K562 (cell line): ENCODE measurements around the gene BROX. TPM values are rescaled to one million over a fixed set of nuclear protein-coding genes. Genes with fewer than 3 reads are reported as not detected.

ENCODE experiments used
- ARID1B ChIP-seq: fragments of 450-650 bp; IDR thresholded peaks from 2 replicates; pipeline ENCODE4 v1.6.1; 2016; ENCODE audit warnings: antibody characterized with exemption, mild to moderate bottlenecking, inconsistent platforms
- BCLAF1 ChIP-seq, 2 experiments: fragments of 450-650 bp in 1 of 2; IDR thresholded peaks; 2 replicates each; pipeline ENCODE4 v1.6.1; 2011 to 2017; ENCODE audit warnings: low read depth in 2 of 2, antibody characterized with exemption in 1 of 2, borderline replicate concordance in 1 of 2, low read length in 1 of 2, mild to moderate bottlenecking in 1 of 2, mixed read lengths in 1 of 2; ENCODE audit not compliant: control insufficient read depth in 1 of 2
- CTCF ChIP-seq, 3 experiments: IDR thresholded peaks in 2 of 3; conservative IDR thresholded peaks in 1 of 3; 2 replicates each; pipeline ENCODE4 v1.5.1; 2011 to 2012; ENCODE audit warnings: low read length in 3 of 3, mild to moderate bottlenecking in 3 of 3, control low read depth in 2 of 3, improper control_type of control experiment in 1 of 3, inconsistent platforms in 1 of 3, low read depth in 1 of 3, mixed read lengths in 1 of 3, moderate library complexity in 1 of 3; ENCODE audit not compliant: insufficient read depth in 2 of 3
- FOXA3 ChIP-seq, 2 experiments: fragments of 450-650 bp in 1 of 2; sonication (generic) in 1 of 2; formaldehyde crosslinking; IDR thresholded peaks in 1 of 2; conservative IDR thresholded peaks in 1 of 2; 2 replicates each; pipeline versions ENCODE4 v1.4.0 to v1.8.0; 2020 to 2022; ENCODE audit warnings: mild to moderate bottlenecking in 2 of 2, missing genetic modification reagents in 1 of 2
- HEY1 ChIP-seq: fragments of 250-450 bp; sonication (Bioruptor Pico); IDR thresholded peaks from 2 replicates; pipeline ENCODE4 v1.5.0; 2020; ENCODE audit warnings: mild to moderate bottlenecking, moderate library complexity, borderline replicate concordance
- KLF10 ChIP-seq: fragments of 250-450 bp; sonication (Bioruptor Pico); IDR thresholded peaks from 2 replicates; pipeline ENCODE4 v1.6.1; 2021; ENCODE audit warnings: matching md5 sums
- MAFF ChIP-seq: IDR thresholded peaks from 2 replicates; pipeline ENCODE4 v1.6.1; 2012; ENCODE audit warnings: low read length, improper control_type of control experiment
- MLX ChIP-seq, 2 experiments: fragments of 450-650 bp in 1 of 2; sonication (generic) in 1 of 2; formaldehyde crosslinking; conservative IDR thresholded peaks; 2 replicates each; pipeline versions ENCODE4 v1.4.0 to v1.8.1; 2020 to 2022; ENCODE audit warnings: mild to moderate bottlenecking in 1 of 2, missing genetic modification reagents in 1 of 2
- STAG1 ChIP-seq: sonication (generic); formaldehyde crosslinking; IDR thresholded peaks from 2 replicates; pipeline ENCODE4 v1.5.0; 2020; ENCODE audit warnings: missing genetic modification reagents, borderline replicate concordance
- TBP ChIP-seq: optimal IDR thresholded peaks from 2 replicates; pipeline ENCODE3; 2011; ENCODE audit warnings: low read depth, low read length, improper control_type of control experiment
- ZBTB7A ChIP-seq: IDR thresholded peaks from 2 replicates; pipeline ENCODE4 v1.6.1; 2011; ENCODE audit warnings: low read depth, mild to moderate bottlenecking, low read length, moderate library complexity, borderline replicate concordance; ENCODE audit not compliant: control insufficient read depth
- ZFPM2 ChIP-seq: fragments of 250-450 bp; sonication (Bioruptor Pico); IDR thresholded peaks from 2 replicates; pipeline ENCODE4 v1.5.1; 2022; ENCODE audit warnings: mild to moderate bottlenecking
- ZMIZ1 ChIP-seq, 2 experiments: fragments of 150-350 bp in 1 of 2; IDR thresholded peaks; 2 replicates each; pipeline ENCODE4 v1.6.1; 2012 to 2016; ENCODE audit warnings: low read depth in 2 of 2, low read length in 2 of 2, mild to moderate bottlenecking in 1 of 2, moderate library complexity in 1 of 2
- ZNF511 ChIP-seq: sonication (generic); formaldehyde crosslinking; IDR thresholded peaks from 2 replicates; pipeline ENCODE4 v1.8.0; 2022; ENCODE audit warnings: mild to moderate bottlenecking, missing genetic modification reagents
- polyA plus RNA-seq, 8 experiments: library from polyadenylated mRNA; depleted of rRNA in 4 of 8; stranded (reverse) in 5 of 8; unstranded in 3 of 8; fragments of >200 nt; fragmentation: Nextera tagmentation in 2 of 8; fragmentation: Illumina TruSeq in 1 of 8; extraction: Ambion mirVana in 2 of 8; extraction: Trizol in 1 of 8; gene quantifications; 2 replicates each; pipeline versions ENCODE4 v1.2.1 to v1.2.3, GENCODE V29; 2011 to 2014; ENCODE audit warnings: inconsistent platforms in 1 of 8, missing spikeins in 1 of 8
- total RNA-seq, 7 experiments: library from RNA; depleted of rRNA in 6 of 7; stranded (reverse); fragments of >200 nt in 6 of 7; fragmentation: Illumina TruSeq in 2 of 7; extraction: Trizol in 2 of 7; gene quantifications; 2 replicates each; pipeline versions ENCODE4 v1.2.1 to v1.2.3, GENCODE V29; 2011 to 2021; ENCODE audit warnings: low replicate concordance in 1 of 7

BROX gene
- total and polyA plus RNA-seq, 9 of the 15 experiments (the other 6 are each of a cell fraction or from before 2014, with no cell fraction given) = 9.4 to 153 (median 45.1) TPM

- TF ChIP-seq ZMIZ1 (IDR thresholded peaks at IDR 0.05; ENCODE audit: low read depth in 2 of 2, low read length in 2 of 2) (peak; percentile 35 to 95; a peak in 3 of 4 replicates), MLX (CRISPR knock-in tag; conservative IDR thresholded peaks at IDR 0.05) (no peak), CTCF (IDR thresholded peaks at IDR 0.05 in 2 of 3, conservative IDR thresholded peaks at IDR 0.05 in 1 of 3; ENCODE audit: insufficient read depth in 2 of 3, low read depth in 1 of 3, low read length in 3 of 3) (peak in 2 of 3 experiments; percentile 14 to 22; a peak in 2 of 6 replicates), BCLAF1 (IDR thresholded peaks at IDR 0.05; ENCODE audit: borderline replicate concordance in 1 of 2, control insufficient read depth in 1 of 2, low read depth in 2 of 2, low read length in 1 of 2) (0 out of 4 replicates have a peak, but pooled peaks of 1 of the 2 experiments have one; percentile 49), FOXA3 (CRISPR knock-in tag; conservative IDR thresholded peaks at IDR 0.05 in 1 of 2, IDR thresholded peaks at IDR 0.05 in 1 of 2) (peak in 1 of 2 experiments; percentile 54; a peak in 2 of 4 replicates), ZNF511 (0 out of 2 replicates have a peak, but pooled peaks have one; percentile 57), STAG1 (CRISPR knock-in tag) (no peak), ARID1B (peak; percentile 20; the same call in 1 of the 2 replicates), ZBTB7A (peak; percentile 95), ZFPM2 (CRISPR knock-in tag) (no peak), TBP (peak; percentile 84), HEY1 (0 out of 2 replicates have a peak, but pooled peaks have one; percentile 68), MAFF (peak; percentile 7; the same call in 1 of the 2 replicates), KLF10 (CRISPR knock-in tag) (no peak)
Measured at GRCh38 chr1:222713091-222713961, 962 bp downstream of the BROX start (continued).
